ENCODE results near the gene MVK.

Gene MVK

GRCh38 chr12:109645708-109646107 lies 72.1 kb downstream of the MVK start:
- Histone ChIP-seq H3K4me3 (ENCODE audit: low read depth, low read length, poor library complexity, severe bottlenecking) (no peak overlapping the region), H4K20me1 (ENCODE audit: insufficient read depth, low read length) (no peaks in the 10 kb centered on the region), H2AFZ (ENCODE audit: low read length) (no peak overlapping the region), H3K27ac (ENCODE audit: low read depth, low read length, poor library complexity, severe bottlenecking) (no peak overlapping the region), H3K4me1 (ENCODE audit: insufficient read depth, low read length, severe bottlenecking) (no peaks in the 10 kb centered on the region), H3K4me2 (ENCODE audit: low read length) (no peak overlapping the region), H3K79me2 (ENCODE audit: insufficient read depth, low read length) (no peaks in the 10 kb centered on the region), H3K9ac (ENCODE audit: low read length) (no peak overlapping the region), H3K27me3 (ENCODE audit: insufficient read depth, low read length) (no peaks in the 10 kb centered on the region), H3F3A (ENCODE audit: insufficient read depth, low read length) (no peaks in the 10 kb centered on the region), H3K9me3 (ENCODE audit: low read length) (no peaks in the 10 kb centered on the region), H3K9me2 (ENCODE audit: low read depth, low read length) (no peaks in the 10 kb centered on the region), H3K36me3 (ENCODE audit: insufficient read depth, low read length) (no peaks in the 10 kb centered on the region)
- no peak for TF ChIP-seq EZH2 (IDR thresholded peaks at IDR 0.05; ENCODE audit: borderline replicate concordance, low read length)
- no peak for TF ChIP-seq CTCF (IDR thresholded peaks at IDR 0.05; ENCODE audit: low read length)

All from OCI-LY1 (cell line).